KOPT-K1 (cell line): ENCODE measurements around the gene COL19A1.

ENCODE experiments used
- H3K27ac ChIP-seq: fragments of 200-600 bp; sonication (generic); 2 replicates; pipeline ENCODE4 v1.5.1; 2016; ENCODE audit warnings: antibody characterized with exemption, mild to moderate bottlenecking, low read depth, low read length; ENCODE audit not compliant: poor library complexity, severe bottlenecking
- H3K36me3 ChIP-seq: fragments of 200-600 bp; sonication (generic); 2 replicates; pipeline ENCODE4 v1.5.1; 2017; ENCODE audit warnings: antibody characterized with exemption, mild to moderate bottlenecking, low read length, moderate library complexity; ENCODE audit not compliant: insufficient read depth
- H3K9me3 ChIP-seq: fragments of 200-600 bp; sonication (generic); 2 replicates; pipeline ENCODE4 v1.5.1; 2017; ENCODE audit warnings: antibody characterized with exemption, low read length, mild to moderate bottlenecking; ENCODE audit not compliant: insufficient read depth, poor library complexity, severe bottlenecking

Gene COL19A1

GRCh38 chr6:69846770-69847491 is 19.4 kb upstream of the COL19A1 start:
- Histone ChIP-seq H3K27ac (no peak overlapping the region), H3K36me3 (no peaks in the 10 kb centered on the region)

GRCh38 chr6:69847492-69847788 is 18.9 kb upstream of the COL19A1 start:
- Histone ChIP-seq H3K9me3 (peaks cover 1% of the 10 kb centered on the region), H3K36me3 (no peaks in the 10 kb centered on the region), H3K27ac (no peak overlapping the region)

More at GRCh38 chr6:69846770-69847491, 19.4 kb upstream of the COL19A1 start:
- no peaks in the 10 kb centered on the region for H3K9me3 ChIP-seq

GRCh38 chr6:69848552-69848951 is 17.8 kb upstream of the COL19A1 start:
- H3K36me3 ChIP-seq: no peaks in the 10 kb centered on the region
- no peak overlapping the region for H3K27ac ChIP-seq
- peaks cover 4% of the 10 kb centered on the region for H3K9me3 ChIP-seq

GRCh38 chr6:69852706-69853105 is 13.7 kb upstream of the COL19A1 start:
- H3K27ac ChIP-seq: no peak overlapping the region
- no peaks in the 10 kb centered on the region for H3K36me3 ChIP-seq
- H3K9me3 ChIP-seq: peaks cover 4% of the 10 kb centered on the region

GRCh38 chr6:69861986-69862385 is 4.4 kb upstream of the COL19A1 start:
- Histone ChIP-seq H3K27ac (no peak overlapping the region), H3K36me3 (no peaks in the 10 kb centered on the region), H3K9me3 (peaks cover 8% of the 10 kb centered on the region)

- Histone ChIP-seq H3K27ac (no peak overlapping the region), H3K36me3 (no peaks in the 10 kb centered on the region), H3K9me3 (peaks cover 8% of the 10 kb centered on the region)
These were observed 2.6 kb upstream of the COL19A1 start for GRCh38 chr6:69863766-69864165.

- H3K36me3 ChIP-seq: no peaks in the 10 kb centered on the region
- peaks cover under 1% of the 10 kb centered on the region for H3K9me3 ChIP-seq
- H3K27ac ChIP-seq: no peak overlapping the region
These were observed 1.2 kb upstream of the COL19A1 start for GRCh38 chr6:69865126-69865525.

- Histone ChIP-seq H3K36me3 (no peaks in the 10 kb centered on the region), H3K27ac (no peak overlapping the region), H3K9me3 (no peaks in the 10 kb centered on the region)
These were observed 648 bp downstream of the COL19A1 start for GRCh38 chr6:69866770-69867638.

- Histone ChIP-seq H3K9me3 (no peaks in the 10 kb centered on the region), H3K36me3 (no peaks in the 10 kb centered on the region), H3K27ac (no peak overlapping the region)
These were observed 1.3 kb downstream of the COL19A1 start for GRCh38 chr6:69867639-69867976.

- Histone ChIP-seq H3K36me3 (no peaks in the 10 kb centered on the region), H3K9me3 (no peaks in the 10 kb centered on the region), H3K27ac (no peak overlapping the region)
These were observed 2.0 kb downstream of the COL19A1 start for GRCh38 chr6:69868252-69868804.

GRCh38 chr6:69868961-69869360 is 2.6 kb downstream of the COL19A1 start:
- Histone ChIP-seq H3K27ac (no peak overlapping the region), H3K9me3 (no peaks in the 10 kb centered on the region), H3K36me3 (no peaks in the 10 kb centered on the region)

GRCh38 chr6:69871107-69871506 is 4.8 kb downstream of the COL19A1 start:
- Histone ChIP-seq H3K27ac (no peak overlapping the region), H3K9me3 (no peaks in the 10 kb centered on the region), H3K36me3 (no peaks in the 10 kb centered on the region)

GRCh38 chr6:69873291-69873690 is 6.9 kb downstream of the COL19A1 start:
- Histone ChIP-seq H3K27ac (no peak overlapping the region), H3K9me3 (no peaks in the 10 kb centered on the region), H3K36me3 (no peaks in the 10 kb centered on the region)

- Histone ChIP-seq H3K36me3 (no peaks in the 10 kb centered on the region), H3K9me3 (no peaks in the 10 kb centered on the region), H3K27ac (no peak overlapping the region)
These were observed 9.4 kb downstream of the COL19A1 start for GRCh38 chr6:69875715-69876114.

- H3K9me3 ChIP-seq: no peaks in the 10 kb centered on the region
- no peak overlapping the region for H3K27ac ChIP-seq
- H3K36me3 ChIP-seq: no peaks in the 10 kb centered on the region
These were observed 12.4 kb downstream of the COL19A1 start for GRCh38 chr6:69878795-69879194.
